Measurements from ENCODE around the gene NUP188.
A peak's percentile ranks its signal among the peaks of the same experiment; 100 is the strongest.

DNA sequence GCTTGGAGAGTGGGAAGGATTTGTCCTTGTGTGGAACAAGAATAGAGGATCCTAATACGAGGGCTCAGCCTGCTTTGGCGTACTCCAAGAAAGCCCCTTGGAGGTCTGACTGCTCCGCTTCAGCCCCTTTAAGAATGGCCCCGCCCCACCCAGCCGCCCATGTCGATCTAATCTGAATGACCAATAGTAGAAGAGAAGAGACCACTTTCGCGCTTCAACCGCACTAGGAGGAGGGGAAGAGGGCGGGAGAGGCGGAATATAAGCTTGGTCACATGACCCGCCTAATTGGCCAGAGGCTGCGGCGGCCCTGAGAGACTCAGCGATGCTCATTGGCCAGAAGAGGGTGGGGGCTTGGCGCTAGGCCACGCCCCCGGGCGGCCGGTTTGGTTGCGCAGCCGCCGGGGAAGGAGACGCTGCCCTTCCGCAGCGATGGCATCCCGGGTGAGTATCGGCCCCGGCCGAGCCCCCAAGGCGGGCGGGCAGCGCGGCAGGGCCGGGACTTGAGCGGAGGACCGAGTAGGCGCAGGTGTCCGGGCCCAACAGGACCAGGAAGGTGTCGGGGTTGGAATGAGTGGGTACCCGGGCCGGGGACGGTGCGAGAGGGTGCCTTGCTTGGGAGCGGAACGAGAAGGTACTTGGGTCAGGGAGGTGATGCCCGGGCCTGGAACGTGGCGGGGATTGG is 88.9 kb downstream of the NUP188 start, which contains the start of gene MIGA2:
- TF ChIP-seq, protein P1, sequence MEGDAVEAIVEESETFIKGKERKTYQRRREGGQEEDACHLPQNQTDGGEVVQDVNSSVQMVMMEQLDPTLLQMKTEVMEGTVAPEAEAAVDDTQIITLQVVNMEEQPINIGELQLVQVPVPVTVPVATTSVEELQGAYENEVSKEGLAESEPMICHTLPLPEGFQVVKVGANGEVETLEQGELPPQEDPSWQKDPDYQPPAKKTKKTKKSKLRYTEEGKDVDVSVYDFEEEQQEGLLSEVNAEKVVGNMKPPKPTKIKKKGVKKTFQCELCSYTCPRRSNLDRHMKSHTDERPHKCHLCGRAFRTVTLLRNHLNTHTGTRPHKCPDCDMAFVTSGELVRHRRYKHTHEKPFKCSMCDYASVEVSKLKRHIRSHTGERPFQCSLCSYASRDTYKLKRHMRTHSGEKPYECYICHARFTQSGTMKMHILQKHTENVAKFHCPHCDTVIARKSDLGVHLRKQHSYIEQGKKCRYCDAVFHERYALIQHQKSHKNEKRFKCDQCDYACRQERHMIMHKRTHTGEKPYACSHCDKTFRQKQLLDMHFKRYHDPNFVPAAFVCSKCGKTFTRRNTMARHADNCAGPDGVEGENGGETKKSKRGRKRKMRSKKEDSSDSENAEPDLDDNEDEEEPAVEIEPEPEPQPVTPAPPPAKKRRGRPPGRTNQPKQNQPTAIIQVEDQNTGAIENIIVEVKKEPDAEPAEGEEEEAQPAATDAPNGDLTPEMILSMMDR (IDR thresholded peaks at IDR 0.05) = no peak
- peak; percentile 98 for TF ChIP-seq POLR2A (IDR thresholded peaks at IDR 0.05)

All from transverse colon (tissue), 3 donors.